DMS53 treated with DMSO at 0.1 percent for 48 hours (cell line): Measurements from ENCODE around the gene CCDC63.

Experiments used
- DNase-seq: peaks from one replicate; lab custom pipeline; 2025; ENCODE audit not compliant: unreplicated experiment; lab: John Stamatoyannopoulos, UW

CCDC63 gene

DNA sequence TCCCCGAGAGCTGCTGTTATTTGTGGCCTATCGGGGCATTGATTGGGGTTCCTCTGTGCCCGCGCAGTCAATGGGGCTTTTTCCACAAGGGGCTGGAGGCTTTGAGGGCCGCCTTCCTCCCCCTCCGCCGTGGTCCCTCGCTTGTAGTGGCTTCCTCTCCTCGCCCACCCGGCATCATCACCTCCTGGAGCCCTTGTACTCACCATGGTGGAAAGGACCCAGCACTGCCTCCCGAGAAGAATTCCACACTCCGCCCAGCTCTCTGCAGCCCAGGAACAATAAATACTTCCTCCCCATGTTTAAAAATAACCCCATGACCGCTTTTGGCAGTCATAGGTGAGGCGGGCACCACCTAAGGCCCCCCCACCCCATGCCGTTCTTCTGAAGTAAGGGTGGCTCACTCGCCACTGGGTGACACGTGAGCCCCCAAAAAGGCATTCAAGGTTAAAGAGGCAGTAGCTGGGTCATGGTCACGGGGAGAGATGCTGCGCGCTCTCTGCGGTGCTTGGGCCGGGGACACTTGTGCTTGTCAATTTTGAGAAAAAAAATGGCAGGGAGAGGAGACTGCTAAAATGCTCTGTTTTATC lies 73.6 kb downstream of the CCDC63 start, which contains the start of gene MYL2:
TSS of gene MYL2 (minus strand) at position 256 of the 587 bp plus-strand sequence. CDS start at position 206, 50 bp downstream.
- no peak for DNase-seq

DNA sequence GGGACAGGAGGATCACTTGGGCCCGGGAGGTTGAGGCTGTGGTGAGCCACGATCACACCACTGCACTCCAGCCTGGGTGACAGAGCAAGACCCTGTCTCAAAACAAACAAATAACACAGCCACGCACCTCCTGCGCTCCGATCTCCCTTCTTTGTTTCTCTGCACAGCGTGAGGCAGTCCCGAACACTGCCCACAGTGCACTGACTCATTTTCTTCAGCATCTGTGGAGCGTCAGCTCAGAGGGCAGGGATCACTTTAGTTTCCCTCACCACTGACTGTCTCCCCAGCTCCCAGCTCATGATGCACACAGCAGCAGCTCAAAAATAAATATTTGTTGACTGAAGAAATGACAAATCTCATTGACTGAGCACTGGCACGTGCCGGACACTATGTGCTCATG lies 74.5 kb downstream of the CCDC63 start:
- DNase-seq = no peak

DNA sequence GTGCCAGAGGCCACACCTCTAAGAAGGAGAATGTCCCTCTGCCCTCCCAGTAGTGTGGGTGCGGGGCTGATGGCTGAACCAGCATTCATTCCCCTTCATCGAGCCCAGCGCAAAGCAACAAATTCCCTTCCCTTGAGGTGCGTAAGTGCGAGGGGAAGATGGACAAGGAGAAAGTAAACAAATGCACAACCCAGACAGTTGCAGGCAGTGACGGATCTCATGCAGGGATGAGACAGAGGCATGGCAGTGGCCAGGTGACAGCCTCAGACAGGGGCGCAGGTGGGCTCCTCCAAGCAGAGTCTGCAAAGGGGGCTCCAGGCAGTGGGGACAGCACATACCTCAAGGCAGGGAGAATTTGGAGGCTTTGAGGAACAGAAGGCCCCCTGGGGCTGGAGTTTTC lies 75.9 kb downstream of the CCDC63 start:
- no peak for DNase-seq

DNA sequence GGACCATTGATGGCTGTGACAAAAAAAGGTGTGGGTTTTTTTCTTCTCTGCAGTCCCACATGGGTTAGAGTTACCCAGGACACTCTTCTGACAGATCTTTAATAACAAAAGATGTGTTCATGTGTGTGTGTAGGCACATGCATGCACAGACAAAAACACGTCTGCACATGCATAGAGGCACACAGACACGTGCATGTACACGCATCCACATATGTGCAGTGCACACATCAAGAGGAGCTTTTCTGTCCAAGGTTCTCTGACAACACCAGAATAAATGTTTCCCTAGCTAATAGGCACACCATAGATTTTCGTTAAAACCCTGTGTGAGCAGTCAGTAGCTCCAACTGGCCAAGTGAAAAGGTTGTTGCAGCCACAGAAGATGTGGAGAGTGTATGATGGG lies 76.4 kb downstream of the CCDC63 start:
- no peak for DNase-seq

DNA sequence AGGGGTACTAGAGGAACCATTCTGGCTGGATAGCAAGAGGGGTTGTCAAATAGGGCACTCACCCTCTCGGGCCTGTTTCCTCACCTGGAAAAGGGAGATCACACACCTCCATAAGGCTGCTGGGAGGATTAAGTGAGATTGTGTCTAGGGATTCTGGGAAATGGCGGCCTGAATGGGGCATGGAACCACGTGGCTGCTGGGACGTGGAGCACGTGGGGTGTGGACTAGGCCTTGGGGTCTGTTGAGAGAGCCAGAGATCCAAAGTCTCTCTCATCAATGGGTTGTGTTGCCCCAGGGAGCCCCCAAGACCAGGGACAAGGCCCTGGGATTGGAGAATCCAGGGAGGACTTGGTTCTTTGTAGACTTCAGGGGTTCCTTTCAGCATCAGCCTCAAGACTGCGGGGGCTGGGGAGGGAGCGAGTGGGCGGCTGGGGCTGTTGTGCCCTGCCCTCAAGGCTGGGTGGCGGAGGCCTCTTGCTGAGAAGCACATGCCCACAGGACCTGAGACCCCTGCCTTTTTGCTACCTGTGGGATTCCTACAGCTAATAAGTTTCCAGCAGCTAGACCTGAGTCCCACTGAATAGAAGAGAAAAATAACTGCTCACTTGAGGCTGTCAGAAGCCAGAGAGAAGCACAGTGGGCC lies 77.0 kb downstream of the CCDC63 start:
- no peak for DNase-seq

DNA sequence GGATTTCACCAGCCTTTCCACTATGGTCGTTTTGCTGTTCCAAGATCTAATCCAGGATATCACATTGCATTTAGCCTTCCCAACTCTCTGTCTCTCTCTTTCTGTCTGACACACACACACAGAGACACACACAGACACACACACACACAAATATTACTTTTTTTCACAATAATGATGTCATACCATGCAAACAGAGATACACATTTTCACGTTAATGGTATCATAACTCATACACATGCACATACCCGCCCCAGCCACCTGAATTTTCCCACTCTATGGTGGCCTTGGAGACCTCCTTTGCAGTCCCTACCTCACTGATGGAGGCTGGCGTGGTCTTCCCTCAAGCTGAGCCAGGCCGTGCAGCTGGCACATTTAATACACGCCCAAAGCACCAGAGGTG lies 80.8 kb downstream of the CCDC63 start:
- DNase-seq = no peak

DNA sequence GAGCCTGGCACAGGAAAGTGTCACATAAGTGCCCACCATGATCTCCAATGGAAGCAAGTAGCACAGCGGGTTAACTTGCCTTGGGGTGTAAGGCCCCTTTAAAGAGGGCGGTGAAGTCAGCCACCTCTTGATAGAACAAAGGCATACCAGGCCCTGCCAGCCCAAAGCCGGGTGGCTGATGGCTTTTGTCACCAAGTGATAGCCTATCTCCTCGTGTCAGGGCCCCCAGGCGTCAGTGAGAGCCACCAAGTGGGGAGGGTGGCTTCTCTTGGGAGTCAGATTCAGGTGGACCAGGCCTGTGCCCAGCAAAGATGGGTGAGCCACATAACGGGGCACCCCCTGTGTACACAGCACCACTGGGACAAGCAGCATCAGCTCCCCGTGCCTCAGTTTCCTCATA lies 81.9 kb downstream of the CCDC63 start:
- no peak for DNase-seq

DNA sequence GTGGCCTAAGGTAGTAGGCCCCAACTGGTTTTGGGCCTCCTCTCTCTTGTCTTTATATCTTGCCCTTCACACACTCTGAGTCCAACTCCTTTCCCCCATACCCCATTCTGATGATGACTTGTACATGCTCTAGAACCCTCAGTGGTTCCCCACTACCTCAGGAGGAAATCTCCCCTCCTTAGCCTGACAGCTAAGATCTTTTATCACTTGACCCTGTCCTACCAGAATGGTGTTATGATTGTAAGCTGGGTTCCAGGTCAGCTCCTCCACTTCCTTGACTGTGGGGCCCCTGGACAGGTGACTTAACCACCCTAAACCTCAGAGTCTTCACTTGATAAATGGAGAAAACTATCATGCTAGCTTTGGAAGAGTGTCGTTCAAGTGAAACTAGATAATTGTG lies 83.0 kb downstream of the CCDC63 start:
- DNase-seq = no peak

DNA sequence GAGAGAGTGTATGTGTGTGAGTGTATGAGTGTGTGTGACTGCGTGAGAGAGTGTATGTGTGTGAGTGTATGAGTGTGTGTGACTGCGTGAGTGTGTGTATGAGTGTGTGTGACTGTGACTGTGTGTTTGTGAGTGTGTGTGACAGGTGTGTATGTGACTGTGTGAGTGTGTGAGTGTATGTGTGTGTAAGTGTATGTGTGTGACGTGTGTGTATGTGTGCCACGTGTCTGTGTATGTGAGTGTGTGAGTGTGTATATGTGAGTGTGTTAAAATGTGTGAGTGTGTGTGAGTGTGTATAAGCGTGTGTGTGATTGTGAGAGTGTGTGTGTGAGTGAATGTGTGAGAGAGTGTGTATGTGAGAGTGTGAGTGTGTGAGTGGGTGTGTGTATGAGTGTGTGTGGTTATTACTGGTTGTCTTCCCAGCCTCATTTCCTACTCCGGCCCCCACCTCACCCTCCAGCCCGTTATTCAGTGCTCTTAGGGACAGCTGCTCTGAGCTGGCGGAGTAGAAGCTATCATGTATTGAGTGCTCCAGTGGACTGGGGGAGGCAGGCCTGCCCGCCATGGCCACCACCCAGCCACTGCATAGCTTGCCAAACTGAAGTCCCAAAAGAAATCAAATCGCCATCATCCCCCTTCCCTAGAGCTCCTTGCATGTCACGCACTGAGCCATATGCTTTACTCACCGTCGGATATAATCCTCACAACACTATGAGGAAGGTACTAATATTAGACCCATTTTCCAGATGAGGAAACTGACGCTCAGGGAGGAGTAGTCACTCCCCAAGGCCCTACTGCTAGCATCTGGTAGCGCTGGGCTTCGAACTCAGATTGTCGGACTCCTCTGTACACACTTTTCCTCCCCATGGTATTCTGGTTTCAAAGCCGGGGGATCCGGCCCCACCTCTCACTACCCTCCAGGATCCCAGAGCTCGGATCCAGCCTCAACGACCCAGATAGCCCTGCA lies 83.8 kb downstream of the CCDC63 start:
- no peak for DNase-seq

DNA sequence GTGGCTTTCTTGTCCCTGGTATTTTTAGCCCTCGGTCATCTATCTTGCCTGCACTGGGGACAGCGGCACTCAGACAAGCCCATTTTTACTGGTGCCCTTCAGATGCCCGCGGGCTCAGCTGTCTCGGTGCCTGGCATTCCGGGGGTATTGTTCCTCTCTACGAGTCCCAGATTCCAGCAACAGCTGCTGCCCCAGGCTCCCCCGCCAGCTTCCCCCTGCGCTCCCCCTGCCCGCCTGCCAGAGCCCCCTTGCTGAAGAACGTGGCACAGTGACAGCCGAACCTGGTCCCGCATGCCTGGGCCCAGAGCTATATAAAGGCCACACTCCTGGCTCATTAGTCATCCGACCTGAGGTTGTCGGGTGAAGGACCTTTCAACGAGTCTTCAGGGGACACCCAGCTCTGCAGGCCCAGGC lies 84.5 kb downstream of the CCDC63 start:
- DNase-seq = no peak

DNA sequence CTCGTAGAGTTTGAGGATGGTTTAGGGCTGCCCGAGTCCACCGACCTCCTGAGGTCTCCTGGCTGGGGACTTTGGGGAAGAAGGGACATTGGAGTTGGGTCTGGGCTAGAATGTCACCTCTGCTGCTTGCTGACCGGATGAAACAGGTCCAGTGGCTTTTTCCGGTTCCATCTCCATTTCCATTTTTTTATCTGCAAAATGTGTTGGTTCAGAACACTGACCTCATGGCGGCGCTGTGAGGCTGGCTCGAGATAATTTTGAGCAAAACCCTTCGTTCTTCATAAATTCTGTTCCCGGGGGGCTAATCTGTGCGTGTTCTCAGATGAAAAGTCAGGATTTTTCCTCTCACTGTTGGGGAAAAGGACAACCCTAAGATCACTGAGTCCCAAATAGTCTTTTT lies 85.3 kb downstream of the CCDC63 start:
- DNase-seq = no peak

DNA sequence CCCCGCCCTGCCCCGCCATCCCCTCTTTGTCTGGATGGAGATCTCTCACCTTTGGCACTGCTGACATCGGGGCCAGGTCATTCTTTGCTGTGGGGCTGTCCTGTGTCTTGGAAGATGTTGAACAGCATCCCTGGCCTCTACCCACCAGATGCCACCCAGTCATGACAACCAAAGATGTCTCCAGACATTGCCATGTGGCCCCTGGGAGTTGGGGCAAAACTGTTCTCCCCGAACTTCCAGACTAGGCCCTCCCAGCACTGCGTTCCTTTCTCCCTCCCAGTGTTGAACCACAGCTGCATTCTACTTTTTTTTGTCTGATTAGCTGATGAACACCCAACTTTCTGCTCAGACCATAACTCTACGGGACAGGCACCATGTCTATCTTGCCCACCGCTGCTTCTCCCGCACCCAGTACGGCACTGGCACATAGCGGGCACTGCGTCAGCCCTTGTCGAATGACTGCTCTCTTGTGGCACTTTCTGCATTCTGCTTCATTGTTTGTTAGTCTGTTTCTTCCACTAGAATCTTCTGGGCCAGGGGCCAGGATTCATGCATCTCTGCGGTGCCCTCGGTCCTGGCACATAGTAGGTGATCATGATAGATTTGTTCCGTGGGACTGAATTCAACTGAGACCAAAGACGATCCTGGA lies 86.7 kb downstream of the CCDC63 start:
- no peak for DNase-seq

DNA sequence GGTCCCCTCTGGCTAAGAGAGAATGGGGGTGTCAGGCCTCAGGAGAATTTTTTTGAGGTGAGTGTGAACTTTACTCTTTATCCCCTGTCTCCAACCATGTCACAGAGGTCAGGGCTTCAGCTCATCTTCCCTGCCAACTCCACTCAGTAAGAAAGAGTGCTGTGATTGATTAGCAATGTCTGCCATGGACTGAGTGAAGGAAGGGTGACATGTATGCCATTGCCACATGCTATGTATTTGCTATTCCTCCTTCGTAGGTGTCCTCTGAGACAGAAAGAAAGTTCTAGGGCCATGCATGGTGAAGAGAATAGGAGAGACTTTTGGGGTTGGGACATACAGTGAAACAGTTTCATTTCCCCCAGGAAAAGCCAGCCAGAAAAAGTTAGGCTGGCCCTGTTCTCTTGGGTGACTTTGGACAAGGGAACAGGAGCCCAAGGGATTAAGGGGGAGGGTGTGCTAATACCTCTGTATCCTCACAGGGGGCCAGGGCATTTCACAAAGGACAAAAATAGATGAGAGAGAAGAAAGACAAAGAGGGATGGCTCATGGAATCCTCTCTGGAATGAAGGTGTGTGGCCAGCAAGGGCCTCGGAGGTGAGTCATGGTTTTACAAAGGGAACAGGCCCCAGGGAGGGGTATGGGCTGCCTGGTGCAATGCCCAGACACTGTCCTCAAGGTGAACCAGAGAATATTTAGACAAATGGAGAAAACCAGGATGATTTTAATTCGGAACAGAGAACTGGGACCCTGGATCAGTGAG lies 87.5 kb downstream of the CCDC63 start:
- DNase-seq = no peak

DNA sequence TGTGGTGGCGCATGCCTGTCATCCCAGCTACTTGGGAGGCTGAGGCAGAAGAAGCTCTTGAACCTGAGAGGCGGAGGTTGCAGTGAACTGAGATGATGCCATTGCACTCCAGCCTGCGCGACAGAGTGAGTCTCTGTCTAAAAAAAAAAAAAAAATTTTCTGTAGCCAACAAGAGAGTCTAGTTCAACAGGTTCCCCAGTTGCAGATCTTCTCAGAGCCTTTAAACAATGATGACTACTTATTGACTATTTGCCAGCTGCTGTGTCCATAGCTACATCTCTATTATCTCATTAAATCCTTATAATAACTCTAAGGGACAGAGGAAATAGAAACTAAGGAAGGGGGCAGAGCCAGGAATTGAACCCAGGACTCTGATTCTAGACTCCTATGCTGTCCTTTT lies 88.8 kb downstream of the CCDC63 start:
- no peak for DNase-seq

DNA sequence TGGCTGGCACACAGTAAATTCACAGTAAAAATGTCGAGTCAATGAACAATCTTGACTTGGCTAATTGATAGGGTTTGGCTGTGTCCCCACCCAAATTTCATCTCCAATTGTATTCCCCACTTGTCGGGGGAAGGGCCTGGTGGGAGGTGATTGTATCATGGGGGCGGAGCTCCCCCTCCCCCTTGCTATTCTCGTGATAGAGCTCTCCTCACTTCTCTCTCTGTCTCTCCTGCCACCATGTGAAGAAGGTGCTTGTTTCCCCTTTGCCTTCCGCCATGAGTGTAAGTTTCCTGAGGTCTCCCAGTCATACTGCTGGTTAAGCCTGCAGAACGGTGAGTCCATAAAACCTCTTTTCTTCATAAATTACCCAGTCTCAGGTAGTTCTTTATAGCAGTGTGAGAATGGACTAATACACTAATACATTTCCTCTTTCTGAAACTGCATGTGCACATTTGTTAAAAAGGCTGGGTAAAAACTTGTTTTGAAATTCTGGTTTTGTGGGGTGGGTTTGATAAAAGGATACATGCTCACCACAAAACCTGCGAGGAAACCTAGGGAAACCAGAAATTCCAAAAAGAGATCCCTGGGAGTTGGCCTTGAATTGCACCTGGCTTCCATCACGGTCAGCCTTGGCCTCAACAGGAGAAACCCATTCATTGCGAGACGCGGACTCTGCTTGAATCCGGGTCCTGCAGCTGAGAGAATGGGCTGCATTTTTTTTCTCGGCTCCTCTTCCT lies 89.7 kb downstream of the CCDC63 start:
- DNase-seq = no peak

DNA sequence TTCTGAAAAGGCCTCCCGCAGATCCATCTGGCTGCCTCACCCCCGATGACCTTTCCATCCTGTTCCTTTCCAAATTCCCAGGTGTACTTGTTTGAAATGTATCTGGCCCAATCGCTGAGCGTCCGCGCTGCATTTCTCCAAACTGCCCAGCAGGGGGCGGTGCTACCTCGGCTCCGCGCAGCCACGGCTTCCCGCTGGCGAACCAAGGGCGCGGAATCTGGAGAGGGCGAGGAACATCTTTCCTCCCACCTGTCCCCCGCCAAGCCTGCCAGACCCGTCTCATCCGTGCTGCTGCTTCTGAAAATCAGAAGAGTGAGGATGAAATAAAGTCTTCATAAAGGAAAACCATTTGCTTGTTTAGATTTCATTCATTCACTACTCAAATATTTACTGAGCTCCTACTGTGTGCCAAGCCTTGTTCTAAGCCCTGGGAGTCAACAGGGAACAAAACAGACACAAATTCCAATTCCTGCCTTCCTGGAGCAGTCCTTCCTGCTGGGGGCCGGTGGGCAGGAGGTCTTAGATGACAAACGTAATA lies 90.4 kb downstream of the CCDC63 start:
- DNase-seq = no peak

DNA sequence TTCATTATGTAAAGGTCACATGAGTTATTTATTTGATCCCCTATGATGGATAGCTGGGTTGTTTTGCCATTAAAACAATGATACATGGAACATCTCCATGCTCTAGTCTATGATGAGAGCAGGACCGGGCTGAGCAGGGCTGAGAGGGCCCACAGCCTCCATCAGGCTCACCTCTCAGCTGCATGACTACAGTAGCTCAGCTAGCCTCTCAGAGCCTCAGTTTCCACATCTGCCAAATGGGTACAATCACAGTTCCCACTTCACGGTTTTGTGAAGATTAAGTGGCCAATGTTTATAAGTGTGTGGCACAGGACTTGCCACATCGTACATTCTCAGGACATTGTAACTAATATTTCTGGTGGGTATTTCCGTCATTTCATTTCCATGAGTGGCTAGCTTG lies 93.5 kb downstream of the CCDC63 start:
- DNase-seq = no peak

DNA sequence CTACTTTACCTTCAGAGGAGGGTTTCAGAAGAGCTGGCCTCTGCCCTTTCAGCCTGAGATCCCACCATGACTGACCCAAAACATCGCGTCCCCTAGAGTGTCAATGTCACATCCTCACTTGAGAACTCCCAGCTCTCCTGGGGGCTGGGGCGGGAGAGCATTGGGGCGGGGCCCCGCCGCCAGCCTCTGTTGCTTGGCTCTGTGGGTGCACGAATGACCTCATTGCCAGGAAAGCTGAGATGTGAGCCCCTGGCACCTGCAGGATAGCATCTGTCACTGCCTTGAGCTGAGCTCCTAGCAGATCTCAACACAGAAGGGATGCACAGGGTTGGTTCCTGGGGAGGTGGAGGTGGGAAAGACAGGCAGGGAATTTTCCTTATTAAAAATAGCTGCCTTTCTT lies 94.1 kb downstream of the CCDC63 start:
- DNase-seq = no peak

DNA sequence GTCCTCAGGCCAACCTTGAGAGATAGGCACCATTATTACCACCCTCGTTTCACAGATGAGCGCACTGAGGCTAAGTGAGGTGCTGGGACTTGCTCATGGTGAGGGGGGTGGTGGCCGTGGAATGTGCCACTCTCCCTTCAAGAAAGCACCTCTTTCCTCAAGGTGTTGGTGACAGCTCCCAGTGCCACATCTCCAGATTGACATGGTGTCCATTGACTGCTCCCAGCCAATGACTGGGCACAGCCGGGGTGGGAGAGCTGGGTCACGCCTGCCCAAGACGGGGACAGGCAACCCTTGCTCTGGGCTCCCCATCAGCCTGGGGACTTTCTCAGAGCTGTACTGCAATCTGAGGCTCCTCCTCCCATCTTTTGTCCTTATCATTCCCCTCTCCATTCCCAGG lies 94.6 kb downstream of the CCDC63 start:
- DNase-seq = no peak

DNA sequence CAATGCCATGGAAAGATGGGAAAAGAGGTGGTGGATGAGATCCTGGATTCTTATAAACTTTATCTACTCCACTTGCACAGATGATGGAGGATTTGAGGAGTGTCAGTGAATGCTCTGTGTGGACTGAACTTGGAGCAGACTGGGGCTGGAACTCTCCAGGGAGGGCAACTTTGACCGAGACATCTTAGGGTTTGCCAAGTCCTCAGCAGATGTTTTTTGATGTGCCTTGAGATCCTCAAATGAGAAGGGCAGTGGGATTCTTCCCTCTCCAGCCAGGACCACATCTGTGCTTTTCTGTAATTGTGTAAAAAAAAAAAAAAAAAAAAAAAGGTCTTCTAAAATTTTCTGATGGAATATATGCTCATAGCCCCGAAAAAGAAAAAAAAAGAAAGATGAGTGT lies 96.6 kb downstream of the CCDC63 start:
- no peak for DNase-seq
